A549 (cell line): ENCODE data around the gene BCS1L. TPM values are rescaled to one million over a fixed set of nuclear protein-coding genes. Genes with fewer than 3 reads are reported as not detected.

Experiments
- ATAC-seq, 2 experiments: fragments of 200-7000 bp in 1 of 2; fragments of >200 bp in 1 of 2; cut with Nextera tagmentation in 1 of 2; cut with Tn5 transposase in 1 of 2; 3 replicates each; pipeline versions ENCODE4 v1.8.0 to v1.9.1; 2018 to 2020; ENCODE audit warnings: mild to moderate bottlenecking in 1 of 2, moderate library complexity in 1 of 2
- CTCF ChIA-PET: fragments of 300-600 bp; sonication (Branson Sonifier 250); formaldehyde crosslinking; extraction: SDS; loops from one replicate; lab custom pipeline; 2021; ENCODE audit warnings: antibody characterized with exemption, inconsistent platforms; lab: Yijun Ruan, JAX
- POLR2A ChIA-PET: fragments of 350-600 bp; formaldehyde crosslinking; extraction: SDS; loops from one replicate; lab custom pipeline; 2021; ENCODE audit warnings: antibody characterized with exemption, inconsistent platforms; lab: Yijun Ruan, JAX
- DNase-seq, 2 experiments: peaks; one replicate each; pipeline versions ENCODE4 v3.0.0 to v3.0.0-alpha.2; 2011 to 2016; ENCODE audit warnings: low read depth in 1 of 2, low spot score in 1 of 2
- FAIRE-seq: peaks from 2 replicates; lab custom pipeline; 2011; peaks lifted over from hg19 to GRCh38; lab: Jason Lieb, UNC
- H3K27ac ChIP-seq, 2 experiments: fragments of >200 bp; sonication (Bioruptor Twin); formaldehyde crosslinking; 3 replicates each; pipeline ENCODE4 v1.5.1; 2016 to 2017
- H3K4me1 ChIP-seq: fragments of >200 bp; sonication (Bioruptor Twin); formaldehyde crosslinking; 3 replicates; pipeline ENCODE4 v1.6.1; 2016
- H3K4me2 ChIP-seq: fragments of >200 bp; sonication (Bioruptor Twin); formaldehyde crosslinking; 3 replicates; pipeline ENCODE4 v1.6.1; 2016
- H3K4me3 ChIP-seq: fragments of >200 bp; sonication (Bioruptor Twin); formaldehyde crosslinking; 3 replicates; pipeline ENCODE4 v1.5.1; 2016
- H3K9me3 ChIP-seq: fragments of >200 bp; sonication (Bioruptor Twin); formaldehyde crosslinking; 3 replicates; pipeline ENCODE4 v1.6.1; 2016
- CBX2 ChIP-seq: fragments of 200-600 bp; sonication (generic); IDR thresholded peaks from 2 replicates; pipeline ENCODE4 v1.6.1; 2016; ENCODE audit warnings: low read depth, mild to moderate bottlenecking, borderline replicate concordance
- CBX8 ChIP-seq: fragments of 200-600 bp; sonication (generic); IDR thresholded peaks from 2 replicates; pipeline ENCODE4 v1.6.1; 2016
- CEBPB ChIP-seq, 2 experiments: fragments of >200 bp in 1 of 2; sonication (Bioruptor Twin) in 1 of 2; formaldehyde crosslinking in 1 of 2; IDR thresholded peaks; 2 replicates each; pipeline ENCODE4 v1.6.1; 2012 to 2016
- CHD4 ChIP-seq: fragments of 200-600 bp; sonication (generic); IDR thresholded peaks from 2 replicates; pipeline ENCODE4 v1.6.1; 2016; ENCODE audit warnings: antibody characterized with exemption, mild to moderate bottlenecking, borderline replicate concordance
- EHF ChIP-seq: fragments of 250-450 bp; sonication (Bioruptor Pico); IDR thresholded peaks from 2 replicates; pipeline ENCODE4 v1.5.0; 2020; ENCODE audit warnings: mild to moderate bottlenecking
- EHMT2 ChIP-seq: fragments of 200-600 bp; sonication (generic); IDR thresholded peaks from 2 replicates; pipeline ENCODE4 v1.6.1; 2016; ENCODE audit warnings: antibody characterized with exemption, low read depth, mild to moderate bottlenecking, moderate library complexity
- HDAC2 ChIP-seq: fragments of 200-600 bp; sonication (generic); IDR thresholded peaks from 2 replicates; pipeline ENCODE4 v1.6.1; 2016
- HEYL ChIP-seq: fragments of 250-450 bp; sonication (Bioruptor Pico); IDR thresholded peaks from 2 replicates; pipeline ENCODE4 v1.8.0; 2021; ENCODE audit warnings: mild to moderate bottlenecking, moderate library complexity
- HOXA7 ChIP-seq: fragments of 250-450 bp; sonication (Bioruptor Pico); IDR thresholded peaks from 2 replicates; pipeline ENCODE4 v1.5.0; 2020; ENCODE audit warnings: mild to moderate bottlenecking, moderate library complexity
- HOXB5 ChIP-seq: fragments of 250-450 bp; sonication (Bioruptor Pico); IDR thresholded peaks from 2 replicates; pipeline ENCODE4 v1.5.0; 2020; ENCODE audit warnings: mild to moderate bottlenecking, moderate library complexity
- JUNB ChIP-seq: fragments of >200 bp; sonication (Bioruptor Twin); formaldehyde crosslinking; IDR thresholded peaks from 2 replicates; pipeline ENCODE4 v1.6.1; 2016
- KDM1A ChIP-seq: fragments of 200-600 bp; sonication (generic); IDR thresholded peaks from 2 replicates; pipeline ENCODE4 v1.6.1; 2016; ENCODE audit warnings: low read depth, mild to moderate bottlenecking
- MYC ChIP-seq: IDR thresholded peaks from 2 replicates; pipeline ENCODE4 v1.6.1; 2012; ENCODE audit warnings: mild to moderate bottlenecking, inconsistent platforms, low read length, improper control_type of control experiment, borderline replicate concordance
- NPAS2 ChIP-seq: fragments of 250-450 bp; sonication (Bioruptor Pico); IDR thresholded peaks from 2 replicates; pipeline ENCODE4 v1.8.0; 2022; ENCODE audit warnings: mild to moderate bottlenecking, moderate library complexity, borderline replicate concordance
- POLR2AphosphoS2 ChIP-seq: conservative IDR thresholded peaks from 2 replicates; pipeline ENCODE4 v1.6.1; 2012; ENCODE audit warnings: low read length, improper control_type of control experiment, inconsistent platforms
- RARB ChIP-seq: fragments of 250-450 bp; sonication (Bioruptor Pico); IDR thresholded peaks from 2 replicates; pipeline ENCODE4 v1.8.0; 2021; ENCODE audit warnings: mild to moderate bottlenecking, moderate library complexity
- SMC3 ChIP-seq: fragments of >200 bp; sonication (Bioruptor Twin); formaldehyde crosslinking; IDR thresholded peaks from 3 replicates; pipeline ENCODE4 v1.6.1; 2018; ENCODE audit warnings: inconsistent platforms
- SREBF2 ChIP-seq: fragments of 450-650 bp; IDR thresholded peaks from 2 replicates; pipeline ENCODE4 v1.6.1; 2014; ENCODE audit warnings: mild to moderate bottlenecking, moderate library complexity
- ZC3H11A ChIP-seq: fragments of 450-650 bp; IDR thresholded peaks from 2 replicates; pipeline ENCODE4 v1.6.1; 2014; ENCODE audit warnings: antibody characterized with exemption, mild to moderate bottlenecking
- ZFP36 ChIP-seq: fragments of 450-650 bp; IDR thresholded peaks from 2 replicates; pipeline ENCODE4 v1.6.1; 2014; ENCODE audit warnings: borderline replicate concordance; ENCODE audit not compliant: partially characterized antibody
- ZSCAN20 ChIP-seq: fragments of 250-450 bp; sonication (Bioruptor Pico); IDR thresholded peaks from 2 replicates; pipeline ENCODE4 v1.8.0; 2022; ENCODE audit warnings: mild to moderate bottlenecking, moderate library complexity
- WGBS: methylation state at CpG from one replicate; pipeline ENCODE4 v1.1.6; 2017; ENCODE audit errors: missing lambda C conversion rate; 5-methylcytosine and 5-hydroxymethylcytosine counted together
- polyA plus RNA-seq, 4 experiments: library from polyadenylated mRNA; depleted of rRNA in 3 of 4; stranded (reverse); fragments of >200 nt; fragmentation: RNase III in 1 of 4; extraction: RNeasy Plus Mini Kit Qiagen cat#74134 plus additional on column Dnase treatment in 1 of 4; gene quantifications; 2 replicates in 3 of 4; 3 replicates in 1 of 4; pipeline ENCODE4 v1.2.3, GENCODE V29; 2011 to 2017
- TF ChIP-seq, protein P1 (sequence below): IDR thresholded peaks from 2 replicates; pipeline ENCODE4 v1.6.1; 2012
- TF ChIP-seq, protein P2 (sequence below): fragments of 150-350 bp; IDR thresholded peaks from 2 replicates; pipeline ENCODE4 v1.6.1; 2014; ENCODE audit warnings: low read depth, mild to moderate bottlenecking, low read length
- TF ChIP-seq, protein P3 (sequence below): fragments of 200-600 bp; sonication (generic); IDR thresholded peaks from 2 replicates; pipeline ENCODE4 v1.6.1; 2016; ENCODE audit warnings: antibody characterized with exemption, mild to moderate bottlenecking, moderate library complexity
- TF ChIP-seq, protein P4 (sequence below): IDR thresholded peaks from 2 replicates; pipeline ENCODE4 v1.6.1; 2012

The BCS1L gene
- polyA plus RNA-seq, 2 of the 4 experiments (the other 2 are of a cell fraction) = 46.3 to 47.1 TPM

DNA sequence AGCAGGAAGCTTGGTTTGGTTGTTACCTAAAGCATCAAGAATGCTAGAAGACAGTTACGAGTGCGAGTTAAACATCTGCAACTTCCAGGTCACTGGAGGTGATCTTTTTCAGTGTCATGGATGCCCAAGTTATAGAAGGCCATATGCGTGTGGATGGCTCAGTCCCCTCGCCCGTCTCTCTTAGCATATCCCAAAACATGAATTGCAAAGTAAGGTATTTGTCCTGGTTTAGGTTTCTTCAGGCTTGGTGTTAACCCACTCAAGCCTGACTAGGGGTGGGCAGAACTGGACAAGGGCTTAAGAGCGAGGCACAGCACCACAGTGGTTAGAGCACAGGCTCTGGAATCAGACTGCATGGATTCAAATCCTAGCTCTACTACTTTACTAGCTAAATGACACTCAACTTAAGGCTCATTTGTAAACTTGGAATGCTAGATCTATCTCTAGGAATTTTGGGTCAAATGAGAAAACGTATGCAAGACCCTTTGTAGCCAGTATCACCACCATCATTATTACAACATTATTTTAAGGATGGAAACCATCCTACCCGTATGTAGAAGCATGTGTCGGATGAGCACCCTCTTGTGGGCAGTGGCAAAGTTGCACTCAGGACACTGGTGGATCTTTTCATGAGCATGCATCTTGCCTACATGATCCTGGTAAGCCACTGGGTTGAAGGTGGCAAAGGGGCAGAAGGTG is 11.2 kb upstream of the BCS1L start (continued):
- no peak for TF ChIP-seq ZSCAN20
- TF ChIP-seq CBX2 = no peak
- TF ChIP-seq EHMT2 = no peak
- TF ChIP-seq MYC = peak; percentile 38; the same call in 1 of the 2 replicates
- no peak for TF ChIP-seq EHF
- TF ChIP-seq, protein P1, sequence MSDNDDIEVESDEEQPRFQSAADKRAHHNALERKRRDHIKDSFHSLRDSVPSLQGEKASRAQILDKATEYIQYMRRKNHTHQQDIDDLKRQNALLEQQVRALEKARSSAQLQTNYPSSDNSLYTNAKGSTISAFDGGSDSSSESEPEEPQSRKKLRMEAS = peak; percentile 59; the same call in 1 of the 2 replicates
- no peak for TF ChIP-seq ZC3H11A
- no peak for TF ChIP-seq KDM1A
- TF ChIP-seq HDAC2 = no peak
- TF ChIP-seq HOXB5 (CRISPR knock-in tag) = no peak
- TF ChIP-seq, all 56 proteins: peak for 5

DNA sequence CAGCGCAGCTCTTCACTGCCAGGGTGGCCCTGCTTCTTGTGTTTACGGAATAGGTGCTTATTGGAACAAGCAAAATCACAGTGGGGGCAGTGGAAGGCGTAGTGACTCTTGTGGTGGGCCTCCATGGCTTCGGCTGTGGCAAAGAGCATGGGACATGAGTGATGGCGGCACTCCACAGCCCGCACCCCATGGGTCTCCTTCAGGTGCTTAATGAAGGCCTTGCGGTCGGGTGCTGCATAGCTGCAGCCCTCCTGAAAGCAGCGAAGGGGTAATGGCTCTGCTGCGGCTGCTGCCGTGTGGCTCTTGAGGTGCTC is 10.7 kb upstream of the BCS1L start:
- no peak overlapping the region for H3K4me3 ChIP-seq
- FAIRE-seq (no peak), ATAC-seq (peak in 1 of 2 experiments; percentile 49; a peak in 3 of 6 replicates), DNase-seq (no peak)
- peaks cover 14% of the 10 kb centered on the region; the same call in 1 of the 3 replicates for H3K4me1 ChIP-seq
- 76% methylated on average over 8 of the region's 11 CpGs for WGBS
- ChIA-PET CTCF (interaction anchor here (0.7 to 7.0 kb wide), 25 partner anchors 9 to 462 kb away, joined by 3 to 76 read pairs (median 4); partner anchors contain the start of genes BCS1L, PLCD4, RNF25 and STK36), POLR2A (no interaction called here)
- H3K9me3 ChIP-seq = no peaks in the 10 kb centered on the region
- no peak overlapping the region for H3K27ac ChIP-seq
- H3K4me2 ChIP-seq = no peak overlapping the region
- no peak for TF ChIP-seq HEYL (CRISPR knock-in tag)

DNA sequence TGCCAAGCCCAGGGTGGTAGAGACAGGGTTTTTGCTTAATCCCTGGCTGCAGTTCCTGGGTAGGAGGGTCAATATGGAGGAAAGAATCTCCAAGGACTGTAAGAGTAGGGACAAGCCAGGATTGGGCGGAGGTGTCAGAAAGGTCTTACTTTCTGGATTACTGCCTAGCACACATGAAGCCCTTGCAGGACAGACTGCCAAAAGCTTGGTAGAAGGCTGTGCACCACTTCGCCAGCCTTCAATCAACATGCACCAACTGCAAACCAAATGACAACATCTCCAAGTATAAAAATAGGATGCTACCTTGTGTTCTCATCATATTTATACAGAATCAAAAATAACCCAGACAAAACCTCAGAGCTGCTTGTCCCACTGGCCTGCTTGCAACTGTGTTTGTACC is 3.7 kb upstream of the BCS1L start:
- no peak for DNase-seq
- no peak for ATAC-seq
- no peak overlapping the region for H3K27ac ChIP-seq
- no peak for TF ChIP-seq RARB (CRISPR knock-in tag)
- TF ChIP-seq SREBF2 = no peak
- TF ChIP-seq CBX8 = no peak
- TF ChIP-seq NPAS2 (CRISPR knock-in tag) = no peak
- TF ChIP-seq HOXA7 = no peak
- no peak for TF ChIP-seq SMC3
- no peak for TF ChIP-seq CHD4
- no peak for TF ChIP-seq ZSCAN20
- TF ChIP-seq CEBPB (IDR thresholded peaks at IDR 0.05) = no peak
- TF ChIP-seq, protein P2, sequence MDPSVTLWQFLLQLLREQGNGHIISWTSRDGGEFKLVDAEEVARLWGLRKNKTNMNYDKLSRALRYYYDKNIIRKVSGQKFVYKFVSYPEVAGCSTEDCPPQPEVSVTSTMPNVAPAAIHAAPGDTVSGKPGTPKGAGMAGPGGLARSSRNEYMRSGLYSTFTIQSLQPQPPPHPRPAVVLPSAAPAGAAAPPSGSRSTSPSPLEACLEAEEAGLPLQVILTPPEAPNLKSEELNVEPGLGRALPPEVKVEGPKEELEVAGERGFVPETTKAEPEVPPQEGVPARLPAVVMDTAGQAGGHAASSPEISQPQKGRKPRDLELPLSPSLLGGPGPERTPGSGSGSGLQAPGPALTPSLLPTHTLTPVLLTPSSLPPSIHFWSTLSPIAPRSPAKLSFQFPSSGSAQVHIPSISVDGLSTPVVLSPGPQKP = no peak
- TF ChIP-seq HOXB5 (CRISPR knock-in tag) = no peak
- no peak for TF ChIP-seq ZFP36
- TF ChIP-seq POLR2AphosphoS2 = no peak
- TF ChIP-seq JUNB = no peak
- TF ChIP-seq, protein P3, sequence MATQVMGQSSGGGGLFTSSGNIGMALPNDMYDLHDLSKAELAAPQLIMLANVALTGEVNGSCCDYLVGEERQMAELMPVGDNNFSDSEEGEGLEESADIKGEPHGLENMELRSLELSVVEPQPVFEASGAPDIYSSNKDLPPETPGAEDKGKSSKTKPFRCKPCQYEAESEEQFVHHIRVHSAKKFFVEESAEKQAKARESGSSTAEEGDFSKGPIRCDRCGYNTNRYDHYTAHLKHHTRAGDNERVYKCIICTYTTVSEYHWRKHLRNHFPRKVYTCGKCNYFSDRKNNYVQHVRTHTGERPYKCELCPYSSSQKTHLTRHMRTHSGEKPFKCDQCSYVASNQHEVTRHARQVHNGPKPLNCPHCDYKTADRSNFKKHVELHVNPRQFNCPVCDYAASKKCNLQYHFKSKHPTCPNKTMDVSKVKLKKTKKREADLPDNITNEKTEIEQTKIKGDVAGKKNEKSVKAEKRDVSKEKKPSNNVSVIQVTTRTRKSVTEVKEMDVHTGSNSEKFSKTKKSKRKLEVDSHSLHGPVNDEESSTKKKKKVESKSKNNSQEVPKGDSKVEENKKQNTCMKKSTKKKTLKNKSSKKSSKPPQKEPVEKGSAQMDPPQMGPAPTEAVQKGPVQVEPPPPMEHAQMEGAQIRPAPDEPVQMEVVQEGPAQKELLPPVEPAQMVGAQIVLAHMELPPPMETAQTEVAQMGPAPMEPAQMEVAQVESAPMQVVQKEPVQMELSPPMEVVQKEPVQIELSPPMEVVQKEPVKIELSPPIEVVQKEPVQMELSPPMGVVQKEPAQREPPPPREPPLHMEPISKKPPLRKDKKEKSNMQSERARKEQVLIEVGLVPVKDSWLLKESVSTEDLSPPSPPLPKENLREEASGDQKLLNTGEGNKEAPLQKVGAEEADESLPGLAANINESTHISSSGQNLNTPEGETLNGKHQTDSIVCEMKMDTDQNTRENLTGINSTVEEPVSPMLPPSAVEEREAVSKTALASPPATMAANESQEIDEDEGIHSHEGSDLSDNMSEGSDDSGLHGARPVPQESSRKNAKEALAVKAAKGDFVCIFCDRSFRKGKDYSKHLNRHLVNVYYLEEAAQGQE = no peak
- TF ChIP-seq HDAC2 = no peak
- TF ChIP-seq, protein P4, sequence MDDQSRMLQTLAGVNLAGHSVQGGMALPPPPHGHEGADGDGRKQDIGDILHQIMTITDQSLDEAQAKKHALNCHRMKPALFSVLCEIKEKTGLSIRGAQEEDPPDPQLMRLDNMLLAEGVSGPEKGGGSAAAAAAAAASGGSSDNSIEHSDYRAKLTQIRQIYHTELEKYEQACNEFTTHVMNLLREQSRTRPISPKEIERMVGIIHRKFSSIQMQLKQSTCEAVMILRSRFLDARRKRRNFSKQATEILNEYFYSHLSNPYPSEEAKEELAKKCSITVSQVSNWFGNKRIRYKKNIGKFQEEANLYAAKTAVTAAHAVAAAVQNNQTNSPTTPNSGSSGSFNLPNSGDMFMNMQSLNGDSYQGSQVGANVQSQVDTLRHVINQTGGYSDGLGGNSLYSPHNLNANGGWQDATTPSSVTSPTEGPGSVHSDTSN = no peak
- no peak for TF ChIP-seq EHF
- TF ChIP-seq, all 56 proteins: peak for 0
- H3K4me1 ChIP-seq = peaks cover 14% of the 10 kb centered on the region; the same call in 2 of the 3 replicates
- ChIA-PET CTCF (interaction anchor here (1.3 to 7.8 kb wide), 3 partner anchors 8 to 192 kb away, joined by 3 to 76 read pairs (median 14); no protein-coding TSS in a partner anchor), POLR2A (no interaction called here)
- H3K9me3 ChIP-seq = no peaks in the 10 kb centered on the region
- FAIRE-seq = no peak
- H3K4me2 ChIP-seq = no peak overlapping the region
- WGBS = 97% methylated on average over 2 of the region's 2 CpGs
- no peak overlapping the region for H3K4me3 ChIP-seq
